T-cell (primary cell): ENCODE measurements around the gene STAG3. TPM values are rescaled to one million over a fixed set of nuclear protein-coding genes. Genes with fewer than 3 reads are reported as not detected.

Experiments
- ATAC-seq, 4 experiments: fragments of 200-7000 bp in 3 of 4; fragments of 150-1000 bp in 1 of 4; cut with Tn5 transposase; replicated peaks in 1 of 4; 1 replicate in 3 of 4; 2 replicates in 1 of 4; pipeline ENCODE4 v1.10.0; 2021; ENCODE audit warnings: moderate library complexity in 3 of 4, mild to moderate bottlenecking in 2 of 4, moderate number of reproducible peaks in 1 of 4
- CTCF ChIA-PET, 2 donors: fragments of 300-600 bp; sonication (Branson Sonifier 250); formaldehyde crosslinking; loops; one replicate each; lab custom pipeline; 2022; ENCODE audit warnings: antibody characterized with exemption in 2 of 2; lab: Charles Lee
- POLR2A ChIA-PET, 2 donors: fragments of 300-600 bp; sonication (Branson Sonifier 250); formaldehyde crosslinking; loops; one replicate each; lab custom pipeline; 2022; ENCODE audit warnings: antibody characterized with exemption in 2 of 2; lab: Charles Lee
- DNase-seq, 35 experiments: peaks; one replicate each; pipeline versions ENCODE4 v3.0.0 to v3.0.0-alpha.2; 2013 to 2023
- H3K27ac ChIP-seq: one replicate; pipeline ENCODE4 v1.5.1; 2013; ENCODE audit warnings: low read length
- H3K27me3 ChIP-seq, 2 experiments: replicated peaks in 1 of 2; 1 replicate in 1 of 2; 2 replicates in 1 of 2; pipeline versions ENCODE4 v1.6.1 to v1.7.0; 2013; ENCODE audit warnings: low read length in 1 of 2, mixed read lengths in 1 of 2; ENCODE audit not compliant: control insufficient read depth in 2 of 2, insufficient read depth in 2 of 2; ENCODE audit errors: extremely low read depth in 1 of 2
- H3K36me3 ChIP-seq, 2 donors: 1 replicate in 1 of 2; 2 replicates in 1 of 2; pipeline versions ENCODE4 v1.6.1 to v1.7.0; 2013; ENCODE audit warnings: low read length in 1 of 2; ENCODE audit not compliant: control insufficient read depth in 2 of 2, insufficient read depth in 1 of 2; ENCODE audit errors: extremely low read depth in 1 of 2
- H3K4me1 ChIP-seq, 2 experiments: 1 replicate in 1 of 2; 2 replicates in 1 of 2; pipeline versions ENCODE4 v1.6.1 to v1.7.0; 2013; ENCODE audit warnings: low read length in 2 of 2, mixed read lengths in 1 of 2; ENCODE audit not compliant: insufficient read depth in 2 of 2, control insufficient read depth in 1 of 2; ENCODE audit errors: extremely low read depth in 1 of 2
- H3K4me3 ChIP-seq, 2 donors: 1 replicate in 1 of 2; 2 replicates in 1 of 2; pipeline versions ENCODE4 v1.5.1 to v1.7.0; 2013; ENCODE audit warnings: mild to moderate bottlenecking in 2 of 2, low read length in 1 of 2, moderate library complexity in 1 of 2; ENCODE audit not compliant: control insufficient read depth in 1 of 2; ENCODE audit errors: extremely low read depth in 1 of 2
- H3K9me3 ChIP-seq: 2 replicates; pipeline ENCODE4 v1.7.0; 2013
- H3K27ac Mint-ChIP-seq, 2 donors: one replicate each; pipeline ENCODE4 v1.8.0; 2020 to 2021; ENCODE audit warnings: mild to moderate bottlenecking in 2 of 2, mixed read lengths in 2 of 2
- H3K27me3 Mint-ChIP-seq, 2 donors: one replicate each; pipeline ENCODE4 v1.8.0; 2021 to 2022; ENCODE audit warnings: mixed read lengths in 2 of 2
- H3K36me3 Mint-ChIP-seq: one replicate; pipeline ENCODE4 v1.8.0; 2021; ENCODE audit warnings: mixed read lengths
- H3K4me1 Mint-ChIP-seq, 3 donors: one replicate each; pipeline ENCODE4 v1.8.0; 2020 to 2022; ENCODE audit warnings: mixed read lengths in 3 of 3, mild to moderate bottlenecking in 1 of 3
- H3K4me3 Mint-ChIP-seq, 3 donors: one replicate each; pipeline ENCODE4 v1.8.0; 2020 to 2022; ENCODE audit warnings: mild to moderate bottlenecking in 3 of 3, mixed read lengths in 3 of 3, moderate library complexity in 3 of 3
- H3K9me3 Mint-ChIP-seq, 3 donors: one replicate each; pipeline ENCODE4 v1.8.0; 2020 to 2022; ENCODE audit warnings: mixed read lengths in 3 of 3
- WGBS: methylation state at CpG from one replicate; pipeline ENCODE4 v1.1.5; 2013; ENCODE audit warnings: missing lambda C conversion rate; ENCODE audit not compliant: insufficient coverage; 5-methylcytosine and 5-hydroxymethylcytosine counted together
- total RNA-seq, 35 experiments: library from RNA in 6 of 35; stranded (reverse) in 6 of 35; fragments of 120-200 nt in 1 of 35; gene quantifications; one replicate each; pipeline versions ENCODE4 v1.2.1 to v1.2.4 and lab custom pipeline; 2013 to 2026

STAG3 gene
- total RNA-seq, 5 donors from 2014 or later (not counting 1 experiment from before 2014, with no cell fraction given), result 4.8 to 8.7 (median 7.3) TPM

- H3K27ac Mint-ChIP-seq, result peak overlapping the region; percentile 98
- H3K4me1 ChIP-seq, result peaks cover 64 to 88% of the 10 kb centered on the region in 2 experiments
- ChIA-PET CTCF (interaction anchor here in 1 of 2 donors (0.5 to 1.6 kb wide), 4 partner anchors 16 to 135 kb away, joined by 3 to 5 read pairs (median 4); no protein-coding TSS in a partner anchor), POLR2A (interaction anchor here (0.5 to 1.4 kb wide), 3 partner anchors 10 to 27 kb away, joined by 5 to 7 read pairs (median 5); no protein-coding TSS in a partner anchor)
- H3K4me3 ChIP-seq, result peak overlapping the region; percentile 10 to 49
- H3K4me1 Mint-ChIP-seq, result peaks cover 73 to 85% (median 85%) of the 10 kb centered on the region in 3 donors
- DNase-seq (peak in 16 of 35 experiments; percentile 27 to 60 (median 42)), ATAC-seq (peak; percentile 63 to 73 (median 67))
- H3K27ac ChIP-seq, result peak overlapping the region; percentile 65
- H3K9me3 ChIP-seq, result no peaks in the 10 kb centered on the region
- WGBS, result 51% methylated on average over 10 of the region's 16 CpGs
- H3K4me3 Mint-ChIP-seq, result peak overlapping the region; percentile 80 to 87 (median 86)
- no peaks in the 10 kb centered on the region for H3K36me3 ChIP-seq
- no peaks in the 10 kb centered on the region for H3K36me3 Mint-ChIP-seq
- H3K27me3 Mint-ChIP-seq, result peaks cover 0 to 20% of the 10 kb centered on the region in 2 donors
- H3K9me3 Mint-ChIP-seq, result no peaks in the 10 kb centered on the region
- H3K27me3 ChIP-seq, result peaks cover 0 to 45% of the 10 kb centered on the region in 2 experiments
These were observed 11.3 kb upstream of the STAG3 start for GRCh38 chr7:100166317-100166940.

- Mint-ChIP-seq H3K4me3 (peak overlapping the region; percentile 80 to 87 (median 86)), H3K4me1 (peaks cover 73 to 86% (median 82%) of the 10 kb centered on the region in 3 donors), H3K36me3 (no peaks in the 10 kb centered on the region), H3K27ac (peak overlapping the region; percentile 98), H3K27me3 (peaks cover 0 to 22% of the 10 kb centered on the region in 2 donors), H3K9me3 (no peaks in the 10 kb centered on the region)
- POLR2A ChIA-PET, result interaction anchor here (0.5 to 1.4 kb wide), 2 partner anchors 10 to 20 kb away, joined by 5 to 7 read pairs; no protein-coding TSS in a partner anchor
- Histone ChIP-seq H3K27me3 (peaks cover 0 to 48% of the 10 kb centered on the region in 2 experiments), H3K4me1 (peaks cover 61 to 93% of the 10 kb centered on the region in 2 experiments), H3K27ac (peak overlapping the region; percentile 65), H3K4me3 (peak overlapping the region; percentile 49 to 51), H3K36me3 (no peaks in the 10 kb centered on the region), H3K9me3 (no peaks in the 10 kb centered on the region)
- no peak for DNase-seq
- CTCF ChIA-PET, result interaction anchor here in 1 of 2 donors (0.5 to 1.6 kb wide), 4 partner anchors 17 to 136 kb away, joined by 3 to 5 read pairs (median 4); no protein-coding TSS in a partner anchor
- WGBS, result 49% methylated on average over 6 of the region's 14 CpGs
- no peak for ATAC-seq
These were observed 10.5 kb upstream of the STAG3 start for GRCh38 chr7:100166970-100167911.

DNA sequence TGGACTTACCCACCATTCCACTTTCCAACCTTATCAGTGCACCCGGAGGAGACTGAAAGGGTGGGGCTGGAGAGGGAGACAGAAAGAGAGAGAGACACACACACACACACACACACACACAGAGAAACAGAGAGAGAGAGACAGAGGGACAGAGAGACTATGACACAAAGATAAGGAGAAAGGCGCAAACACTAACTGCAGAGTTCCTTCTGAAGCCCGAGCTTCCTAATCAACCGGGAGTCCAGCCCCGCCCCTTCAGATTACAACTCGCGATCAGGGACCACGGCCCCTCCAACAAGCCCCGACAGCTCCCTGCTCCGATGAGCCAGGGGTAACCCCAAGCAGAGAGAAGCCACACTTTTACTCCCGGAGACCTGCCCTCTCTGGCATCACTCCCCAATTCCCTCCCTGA, 9.8 kb upstream of the STAG3 start:
- ATAC-seq (no peak), DNase-seq (no peak)
- Histone ChIP-seq H3K9me3 (no peaks in the 10 kb centered on the region), H3K4me1 (peaks cover 57 to 87% of the 10 kb centered on the region in 2 experiments), H3K27ac (peak overlapping the region; percentile 65), H3K27me3 (peaks cover 0 to 48% of the 10 kb centered on the region in 2 experiments), H3K4me3 (peak overlapping the region; percentile 49 to 51), H3K36me3 (no peaks in the 10 kb centered on the region)
- Mint-ChIP-seq H3K36me3 (no peaks in the 10 kb centered on the region), H3K4me3 (peak overlapping the region; percentile 80 to 87 (median 86)), H3K27me3 (peaks cover 0 to 22% of the 10 kb centered on the region in 2 donors), H3K27ac (peak overlapping the region; percentile 98), H3K9me3 (no peaks in the 10 kb centered on the region), H3K4me1 (peaks cover 69 to 79% (median 77%) of the 10 kb centered on the region in 3 donors)
- 25% methylated on average over 10 of the region's 11 CpGs for WGBS
- ChIA-PET CTCF (interaction anchor here in 1 of 2 donors (1.0 kb wide), 1 partner anchor 19 kb away, joined by 5 read pairs; the partner anchor contains the start of gene LAMTOR4), POLR2A (no interaction called here)

GRCh38 chr7:100169147-100169850, 8.4 kb upstream of the STAG3 start:
- Histone ChIP-seq H3K4me1 (peaks cover 43 to 74% of the 10 kb centered on the region in 2 experiments), H3K27me3 (peaks cover 0 to 48% of the 10 kb centered on the region in 2 experiments), H3K36me3 (no peaks in the 10 kb centered on the region), H3K9me3 (no peaks in the 10 kb centered on the region), H3K4me3 (no peak overlapping the region), H3K27ac (peak overlapping the region; percentile 38)
- Mint-ChIP-seq H3K27ac (peak overlapping the region; percentile 98), H3K27me3 (peaks cover 0 to 22% of the 10 kb centered on the region in 2 donors), H3K4me3 (peak overlapping the region; percentile 80 to 87 (median 86)), H3K4me1 (peaks cover 58 to 68% (median 63%) of the 10 kb centered on the region in 3 donors), H3K36me3 (no peaks in the 10 kb centered on the region), H3K9me3 (no peaks in the 10 kb centered on the region)
- WGBS, result 44% methylated on average over 2 of the region's 11 CpGs
- ChIA-PET POLR2A (interaction anchor here in 1 of 2 donors (0.6 kb wide), 1 partner anchor 224 kb away, joined by 11 read pairs; no protein-coding TSS in a partner anchor), CTCF (interaction anchor here in 1 of 2 donors (0.5 kb wide), 1 partner anchor 18 kb away, joined by 4 read pairs; no protein-coding TSS in a partner anchor)
- DNase-seq (peak in 7 of 35 experiments; percentile 21 to 60 (median 43)), ATAC-seq (peak in 2 of 4 experiments; percentile 6 to 31)

DNA sequence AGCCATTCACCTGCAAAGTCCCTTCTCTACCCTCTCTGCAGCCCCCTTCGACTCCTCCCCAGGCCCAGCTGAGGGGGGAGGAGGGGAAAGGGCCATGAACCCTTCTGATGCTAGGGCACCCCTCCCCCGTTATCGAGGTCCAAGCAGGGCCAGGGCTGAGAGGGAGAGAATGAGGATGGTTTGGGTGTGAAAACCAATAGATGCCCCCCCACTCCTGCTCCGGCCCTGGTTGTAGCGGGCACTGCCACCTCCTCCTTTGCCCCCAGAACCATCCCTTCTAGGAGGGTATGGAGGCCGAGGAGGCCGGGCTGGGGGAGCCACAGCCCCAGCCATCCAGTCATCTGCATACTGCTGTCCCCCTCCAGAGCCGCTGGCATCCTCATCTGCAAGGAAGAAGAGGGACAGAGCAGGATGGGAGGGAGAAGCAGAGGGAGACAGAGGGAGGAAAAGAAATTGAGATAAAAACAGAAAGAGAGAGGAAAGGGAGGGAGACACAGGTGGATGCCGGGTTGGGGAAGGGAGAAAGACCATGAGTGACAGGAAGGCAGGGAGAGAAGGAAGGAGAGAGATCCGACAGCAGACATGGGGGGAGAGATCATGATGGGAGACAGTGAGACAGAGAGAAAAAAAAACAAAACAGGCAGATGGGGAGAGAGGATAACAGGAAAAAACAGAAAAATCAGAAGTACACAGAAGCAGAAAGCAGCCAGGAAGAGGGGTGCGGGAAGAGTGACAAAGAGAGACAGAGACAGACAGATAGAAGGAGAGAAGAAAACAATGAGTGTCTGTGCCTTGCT, 7.4 kb upstream of the STAG3 start:
- peak overlapping the region; percentile 98 for H3K27ac Mint-ChIP-seq
- no peaks in the 10 kb centered on the region for H3K9me3 Mint-ChIP-seq
- no peak for DNase-seq
- H3K4me3 Mint-ChIP-seq, result peak overlapping the region; percentile 71 to 87 (median 86)
- Histone ChIP-seq H3K27ac (peak overlapping the region; percentile 38), H3K36me3 (no peaks in the 10 kb centered on the region), H3K9me3 (no peaks in the 10 kb centered on the region), H3K4me3 (no peak overlapping the region), H3K4me1 (peaks cover 42 to 68% of the 10 kb centered on the region in 2 experiments), H3K27me3 (peaks cover 0 to 48% of the 10 kb centered on the region in 2 experiments)
- peaks cover 60 to 73% (median 64%) of the 10 kb centered on the region in 3 donors for H3K4me1 Mint-ChIP-seq
- POLR2A ChIA-PET, result no interaction called here
- WGBS, result 90% methylated on average over 2 of the region's 11 CpGs
- H3K27me3 Mint-ChIP-seq, result peaks cover 0 to 22% of the 10 kb centered on the region in 2 donors
- no peaks in the 10 kb centered on the region for H3K36me3 Mint-ChIP-seq
- no peak for ATAC-seq
- CTCF ChIA-PET, result interaction anchor here in 1 of 2 donors (0.5 kb wide), 1 partner anchor 17 kb away, joined by 4 read pairs; no protein-coding TSS in a partner anchor
